CD4-positive, alpha-beta T cell treated with Interleukin-17A for 4 hours (primary cell): ENCODE measurements around the gene TSPAN11.
"Not testable (repeated sequence)": the region's sequence is repeated elsewhere in the genome, so short reads cannot be mapped to it uniquely, and the experiment has no call there.

ENCODE experiments used
- DNase-seq: peaks from one replicate; pipeline ENCODE4 v3.0.0-alpha.2; 2020; ENCODE audit warnings: mixed read lengths

The TSPAN11 gene

GRCh38 chr12:31021181-31021580 is 94.6 kb downstream of the TSPAN11 start:
- no peak for DNase-seq

- DNase-seq: no peak
These were observed 95.4 kb downstream of the TSPAN11 start for GRCh38 chr12:31021809-31022494.

- DNase-seq: no peak
These were observed 96.8 kb downstream of the TSPAN11 start for GRCh38 chr12:31023271-31023724.

GRCh38 chr12:31026202-31026601 is 99.7 kb downstream of the TSPAN11 start:
- DNase-seq: no peak

- DNase-seq: not testable (repeated sequence)
These were observed 100.5 kb downstream of the TSPAN11 start for GRCh38 chr12:31027006-31027405.

- no peak for DNase-seq
These were observed 102.9 kb downstream of the TSPAN11 start for GRCh38 chr12:31029468-31029867.

- DNase-seq: no peak
These were observed 103.5 kb downstream of the TSPAN11 start for GRCh38 chr12:31029916-31030562.

GRCh38 chr12:31031951-31032335 is 105.4 kb downstream of the TSPAN11 start:
- no peak for DNase-seq

GRCh38 chr12:31033146-31033545 is 106.6 kb downstream of the TSPAN11 start:
- no peak for DNase-seq

GRCh38 chr12:31033681-31034080 is 107.1 kb downstream of the TSPAN11 start:
- no peak for DNase-seq

GRCh38 chr12:31034372-31034771 is 107.8 kb downstream of the TSPAN11 start:
- no peak for DNase-seq

- no peak for DNase-seq
These were observed 108.7 kb downstream of the TSPAN11 start for GRCh38 chr12:31035226-31035625.

GRCh38 chr12:31035967-31036665 is 109.6 kb downstream of the TSPAN11 start:
- no peak for DNase-seq

GRCh38 chr12:31037028-31037427 is 110.5 kb downstream of the TSPAN11 start:
- DNase-seq: no peak

- no peak for DNase-seq
These were observed 111.4 kb downstream of the TSPAN11 start for GRCh38 chr12:31037931-31038330.

GRCh38 chr12:31041033-31041564 is 114.6 kb downstream of the TSPAN11 start:
- DNase-seq: no peak
